Measurements from ENCODE around the gene TAF4. TPM values are rescaled to one million over a fixed set of nuclear protein-coding genes. Genes with fewer than 3 reads are reported as not detected.
A peak's percentile ranks its signal among the peaks of the same experiment; 100 is the strongest.

TAF4 gene
- total RNA-seq, 4 donors from 2014 or later = 8.0 to 24.9 (median 13.9) TPM

DNA sequence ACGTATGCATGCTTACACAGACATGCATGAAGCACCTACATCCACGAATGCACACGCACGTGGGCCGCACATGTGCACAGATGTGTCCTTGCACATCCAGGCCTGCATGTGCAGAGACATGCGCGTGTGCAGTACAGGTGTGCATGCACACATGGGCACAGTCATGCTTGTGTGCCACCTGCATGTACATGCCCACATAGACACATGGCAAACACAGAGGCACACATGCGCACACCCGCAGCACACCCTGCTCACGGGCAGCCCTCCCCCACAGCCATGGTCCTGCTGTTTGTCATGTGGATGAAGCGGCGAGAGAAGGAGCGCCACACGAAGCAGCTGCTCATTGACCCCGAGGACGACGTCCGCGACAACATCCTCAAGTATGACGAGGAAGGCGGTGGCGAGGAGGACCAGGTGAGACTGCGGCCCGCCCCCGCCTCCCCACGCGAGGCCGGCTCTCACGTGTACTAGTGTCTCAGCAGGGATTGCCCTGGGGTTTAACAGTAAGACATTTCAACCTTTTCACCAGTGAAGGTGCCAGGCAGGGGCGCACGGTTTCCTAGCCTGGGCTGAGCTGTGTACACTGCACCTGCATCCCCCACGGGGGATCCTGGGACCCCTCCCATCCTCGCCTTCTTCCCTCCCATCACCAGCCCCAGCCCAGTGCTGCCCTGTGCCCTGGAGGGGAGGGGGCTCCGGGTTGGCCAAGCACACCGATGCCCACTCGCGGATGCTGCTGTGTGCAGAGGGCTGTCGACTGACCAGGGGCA is 132.8 kb downstream of the TAF4 start:
- DNase-seq = peak in 1 of 2 donors; percentile 7
- ATAC-seq = no peak
- H3K4me1 ChIP-seq = no peaks in the 10 kb centered on the region
- no peak overlapping the region for H3K27ac ChIP-seq
- intact Hi-C loops (cut with DNase I; ENCODE audit: low total_unique reads) = no loop called here
- no peaks in the 10 kb centered on the region for H3K27me3 ChIP-seq
- H3K9me3 ChIP-seq = no peaks in the 10 kb centered on the region
- no peak overlapping the region for H3K4me3 ChIP-seq
- H3K36me3 ChIP-seq = no peaks in the 10 kb centered on the region
- no peak for TF ChIP-seq POLR2A (IDR thresholded peaks at IDR 0.05)
- TF ChIP-seq, protein P1, sequence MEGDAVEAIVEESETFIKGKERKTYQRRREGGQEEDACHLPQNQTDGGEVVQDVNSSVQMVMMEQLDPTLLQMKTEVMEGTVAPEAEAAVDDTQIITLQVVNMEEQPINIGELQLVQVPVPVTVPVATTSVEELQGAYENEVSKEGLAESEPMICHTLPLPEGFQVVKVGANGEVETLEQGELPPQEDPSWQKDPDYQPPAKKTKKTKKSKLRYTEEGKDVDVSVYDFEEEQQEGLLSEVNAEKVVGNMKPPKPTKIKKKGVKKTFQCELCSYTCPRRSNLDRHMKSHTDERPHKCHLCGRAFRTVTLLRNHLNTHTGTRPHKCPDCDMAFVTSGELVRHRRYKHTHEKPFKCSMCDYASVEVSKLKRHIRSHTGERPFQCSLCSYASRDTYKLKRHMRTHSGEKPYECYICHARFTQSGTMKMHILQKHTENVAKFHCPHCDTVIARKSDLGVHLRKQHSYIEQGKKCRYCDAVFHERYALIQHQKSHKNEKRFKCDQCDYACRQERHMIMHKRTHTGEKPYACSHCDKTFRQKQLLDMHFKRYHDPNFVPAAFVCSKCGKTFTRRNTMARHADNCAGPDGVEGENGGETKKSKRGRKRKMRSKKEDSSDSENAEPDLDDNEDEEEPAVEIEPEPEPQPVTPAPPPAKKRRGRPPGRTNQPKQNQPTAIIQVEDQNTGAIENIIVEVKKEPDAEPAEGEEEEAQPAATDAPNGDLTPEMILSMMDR (IDR thresholded peaks at IDR 0.05 in 4 of 5, conservative IDR thresholded peaks at IDR 0.05 in 1 of 5) = no peak
- in situ Hi-C loops (cut with MboI; ENCODE audit: low sequenced_read_pairs in 4 of 4) = no loop called here

DNA sequence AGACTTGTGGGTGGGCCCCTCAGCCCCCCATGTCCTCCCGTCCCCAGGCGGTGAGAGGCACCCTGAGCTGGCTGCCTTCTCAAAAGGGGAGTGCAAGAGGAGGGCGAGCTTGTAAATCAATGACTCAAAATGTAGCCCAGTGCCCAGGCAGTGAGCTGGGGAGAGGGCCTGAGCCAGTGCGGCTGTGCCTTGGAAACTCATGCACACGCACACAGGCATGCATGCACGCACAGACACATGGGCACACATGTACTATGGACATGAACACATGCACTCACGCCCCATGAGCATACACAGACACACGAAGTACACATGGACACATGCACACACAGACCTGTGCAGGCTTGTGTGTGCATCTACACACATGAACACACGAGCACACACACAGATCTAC is 133.5 kb downstream of the TAF4 start:
- Histone ChIP-seq H3K4me1 (no peaks in the 10 kb centered on the region), H3K36me3 (no peaks in the 10 kb centered on the region), H3K27ac (no peak overlapping the region), H3K9me3 (no peaks in the 10 kb centered on the region), H3K4me3 (no peak overlapping the region), H3K27me3 (no peaks in the 10 kb centered on the region)
- DNase-seq (peak in 1 of 2 donors; percentile 0), ATAC-seq (no peak)
- intact Hi-C loops (cut with DNase I; ENCODE audit: low total_unique reads) = no loop called here
- TF ChIP-seq, protein P1 (IDR thresholded peaks at IDR 0.05 in 4 of 5, conservative IDR thresholded peaks at IDR 0.05 in 1 of 5) = no peak
- TF ChIP-seq POLR2A (IDR thresholded peaks at IDR 0.05) = no peak
- in situ Hi-C loops (cut with MboI; ENCODE audit: low sequenced_read_pairs in 4 of 4) = no loop called here

DNA sequence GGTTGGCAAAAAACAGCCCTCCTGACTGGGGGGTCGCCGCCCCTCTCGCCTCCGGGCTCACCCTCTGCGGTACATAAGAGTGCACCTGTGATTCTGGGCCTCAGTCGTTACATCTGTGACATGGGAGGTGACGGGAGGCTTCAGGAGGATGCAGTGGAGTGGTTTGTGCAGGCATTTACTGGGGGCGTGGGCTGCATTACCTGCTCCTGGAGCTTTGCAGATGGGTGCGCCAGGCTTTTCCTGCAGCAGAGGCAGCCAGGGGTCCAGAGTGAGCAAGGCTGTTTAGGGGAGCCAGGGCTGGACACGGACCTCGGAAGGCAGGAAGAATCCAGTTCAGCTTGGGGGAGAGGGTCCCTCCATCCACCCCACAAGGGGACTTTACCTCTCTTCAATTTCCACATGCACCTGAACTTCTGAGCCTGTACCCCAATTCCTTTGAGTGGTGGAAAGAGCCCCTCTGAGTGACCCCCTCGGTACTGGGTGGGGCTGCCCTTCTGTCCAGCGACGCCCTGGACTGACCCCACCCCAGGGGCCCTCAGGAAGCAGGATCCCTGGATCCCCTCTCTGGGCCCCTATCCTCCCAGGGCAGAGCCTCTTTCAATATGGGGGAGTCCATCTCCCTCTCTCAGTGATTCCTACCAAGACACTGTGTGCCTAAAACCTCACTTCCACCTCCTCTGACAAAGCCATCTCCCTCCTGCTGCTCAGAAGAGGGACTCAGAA is 134.0 kb downstream of the TAF4 start:
- DNase-seq (peak in 1 of 2 donors; percentile 0), ATAC-seq (no peak)
- no peaks in the 10 kb centered on the region for H3K36me3 ChIP-seq
- TF ChIP-seq POLR2A (IDR thresholded peaks at IDR 0.05) = no peak
- TF ChIP-seq, protein P1 (IDR thresholded peaks at IDR 0.05 in 4 of 5, conservative IDR thresholded peaks at IDR 0.05 in 1 of 5) = no peak
- no peak overlapping the region for H3K27ac ChIP-seq
- intact Hi-C loops (cut with DNase I; ENCODE audit: low total_unique reads) = no loop called here
- H3K4me1 ChIP-seq = no peaks in the 10 kb centered on the region
- no peak overlapping the region for H3K4me3 ChIP-seq
- H3K27me3 ChIP-seq = no peaks in the 10 kb centered on the region
- no peaks in the 10 kb centered on the region for H3K9me3 ChIP-seq
- in situ Hi-C loops (cut with MboI; ENCODE audit: low sequenced_read_pairs in 4 of 4) = no loop called here

DNA sequence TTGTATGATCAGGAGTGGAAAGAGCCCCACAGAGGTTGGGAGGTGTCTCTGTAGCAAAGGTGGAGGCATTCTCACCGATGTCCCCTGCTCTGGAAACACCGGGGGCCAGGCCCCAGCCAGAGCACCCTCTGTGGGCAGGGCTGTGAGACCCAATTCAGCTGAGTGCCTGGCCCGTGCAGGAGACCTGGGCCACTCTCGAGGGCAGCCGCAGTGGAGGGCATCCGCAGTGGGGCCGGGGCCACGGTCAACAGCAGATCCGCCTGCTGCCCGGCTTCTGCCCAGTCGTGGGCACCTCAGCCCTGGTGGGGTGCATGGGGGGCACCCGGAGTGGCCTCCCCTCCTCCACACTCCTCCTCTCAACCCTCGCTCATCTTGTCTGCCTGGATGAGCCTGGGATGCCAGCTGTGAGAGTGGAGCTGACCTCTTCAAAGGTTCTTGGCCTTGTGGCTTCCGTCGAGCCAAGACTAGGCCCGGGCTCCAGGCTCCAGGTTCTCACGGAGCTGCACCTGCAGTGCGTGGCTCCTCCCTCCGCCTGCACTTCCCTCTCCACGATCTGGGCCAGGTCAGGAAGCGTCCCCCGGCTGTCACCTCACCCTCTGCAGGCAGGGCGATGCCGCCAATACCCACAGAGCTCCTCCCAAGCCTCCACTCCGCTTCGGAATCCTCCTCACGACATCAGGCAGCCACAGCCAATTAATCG is 134.8 kb downstream of the TAF4 start:
- Histone ChIP-seq H3K27ac (no peak overlapping the region), H3K36me3 (no peaks in the 10 kb centered on the region), H3K27me3 (no peaks in the 10 kb centered on the region), H3K4me1 (no peaks in the 10 kb centered on the region), H3K9me3 (no peaks in the 10 kb centered on the region), H3K4me3 (no peak overlapping the region)
- intact Hi-C loops (cut with DNase I; ENCODE audit: low total_unique reads) = no loop called here
- ATAC-seq (no peak), DNase-seq (peak in 1 of 2 donors; percentile 6)
- no peak for TF ChIP-seq POLR2A (IDR thresholded peaks at IDR 0.05)
- TF ChIP-seq, protein P1 (IDR thresholded peaks at IDR 0.05 in 4 of 5, conservative IDR thresholded peaks at IDR 0.05 in 1 of 5) = no peak
- in situ Hi-C loops (cut with MboI; ENCODE audit: low sequenced_read_pairs in 4 of 4) = no loop called here

All from gastrocnemius medialis (tissue), 4 donors.